Measurements from ENCODE around the gene CRACR2B.
A peak's percentile ranks its signal among the peaks of the same experiment; 100 is the strongest.

The CRACR2B gene

GRCh38 chr11:821512-822371, 6.0 kb upstream of the CRACR2B start:
- no peaks in the 10 kb centered on the region for H3K9me3 ChIP-seq (ENCODE audit: insufficient read depth, low read depth, low read length)
- peaks cover 29% of the 10 kb centered on the region for H3K4me1 ChIP-seq (ENCODE audit: insufficient read depth, low read length, poor library complexity, severe bottlenecking)
- no peaks in the 10 kb centered on the region for H3F3A ChIP-seq (ENCODE audit: low read depth)
- H3K4me3 ChIP-seq (ENCODE audit: low read length, poor library complexity, severe bottlenecking): peak overlapping the region; percentile 89
- TF ChIP-seq EZH2phosphoT487 (IDR thresholded peaks at IDR 0.05; ENCODE audit: borderline replicate concordance) (no peak), CTCF (conservative IDR thresholded peaks at IDR 0.05; ENCODE audit: low read length) (no peak)
- H3K79me2 ChIP-seq (ENCODE audit: insufficient read depth, low read length): peaks cover 24% of the 10 kb centered on the region
- H3K27me3 ChIP-seq (ENCODE audit: insufficient read depth, low read length, poor library complexity, severe bottlenecking): no peaks in the 10 kb centered on the region
- no peak overlapping the region for H2AFZ ChIP-seq (ENCODE audit: low read length)
- no peaks in the 10 kb centered on the region for H3K36me3 ChIP-seq (ENCODE audit: insufficient read depth, low read length)
- peak overlapping the region; percentile 81 for H3K9ac ChIP-seq (ENCODE audit: low read depth, low read length, poor library complexity, severe bottlenecking)
- peaks cover 27% of the 10 kb centered on the region for H4K20me1 ChIP-seq (ENCODE audit: insufficient read depth, low read length, poor library complexity, severe bottlenecking)
- no peaks in the 10 kb centered on the region for H3K9me2 ChIP-seq (replicated peaks; ENCODE audit: low read depth, low read length)
- peak overlapping the region; percentile 97 for H3K4me2 ChIP-seq (ENCODE audit: low read depth, low read length, poor library complexity, severe bottlenecking)

- H4K20me1 ChIP-seq (ENCODE audit: insufficient read depth, low read length, poor library complexity, severe bottlenecking): peaks cover 27% of the 10 kb centered on the region
Observed at GRCh38 chr11:823441-824291, 4.1 kb upstream of the CRACR2B start.

More at GRCh38 chr11:823441-824291, 4.1 kb upstream of the CRACR2B start:
- Histone ChIP-seq H3K9ac (ENCODE audit: low read depth, low read length, poor library complexity, severe bottlenecking) (no peak overlapping the region), H3K9me2 (replicated peaks; ENCODE audit: low read depth, low read length) (no peaks in the 10 kb centered on the region), H3F3A (ENCODE audit: low read depth) (no peaks in the 10 kb centered on the region), H3K36me3 (ENCODE audit: insufficient read depth, low read length) (no peaks in the 10 kb centered on the region), H3K27me3 (ENCODE audit: insufficient read depth, low read length, poor library complexity, severe bottlenecking) (no peaks in the 10 kb centered on the region), H3K4me2 (ENCODE audit: low read depth, low read length, poor library complexity, severe bottlenecking) (no peak overlapping the region), H3K79me2 (ENCODE audit: insufficient read depth, low read length) (peaks cover 30% of the 10 kb centered on the region), H3K4me3 (ENCODE audit: low read length, poor library complexity, severe bottlenecking) (no peak overlapping the region), H2AFZ (ENCODE audit: low read length) (no peak overlapping the region), H3K4me1 (ENCODE audit: insufficient read depth, low read length, poor library complexity, severe bottlenecking) (peaks cover 39% of the 10 kb centered on the region), H3K9me3 (ENCODE audit: insufficient read depth, low read depth, low read length) (no peaks in the 10 kb centered on the region)
- TF ChIP-seq CTCF (conservative IDR thresholded peaks at IDR 0.05; ENCODE audit: low read length) (no peak), EZH2phosphoT487 (IDR thresholded peaks at IDR 0.05; ENCODE audit: borderline replicate concordance) (no peak)

Measured in Loucy (cell line).